IMR-90 (cell line): ENCODE measurements around the gene ZNF366. TPM values are rescaled to one million over a fixed set of nuclear protein-coding genes. Genes with fewer than 3 reads are reported as not detected.

Experiments used
- ATAC-seq: fragments of 200-7000 bp; cut with Tn5 transposase; 2 replicates; pipeline ENCODE4 v1.9.1; 2020; ENCODE audit warnings: low read depth, mild to moderate bottlenecking, moderate library complexity
- BruUV-seq: library from RNA; stranded (reverse); fragments of 400-500 nt; replicated peaks from 2 replicates; lab custom pipeline; 2021; lab: Mats Ljungman, UMichigan
- CTCF ChIA-PET: fragments of 300-600 bp; formaldehyde crosslinking; extraction: SDS; loops from one replicate; lab custom pipeline; 2021; ENCODE audit warnings: antibody characterized with exemption; lab: Yijun Ruan, JAX
- POLR2A ChIA-PET: fragments of 300-600 bp; sonication (Branson Sonifier 250); formaldehyde crosslinking; loops from one replicate; lab custom pipeline; 2022; ENCODE audit warnings: antibody characterized with exemption; ENCODE audit not compliant: unreplicated experiment; lab: Charles Lee
- DNase-seq: peaks from one replicate; pipeline ENCODE4 v3.0.0; 2013
- H2AFZ ChIP-seq: replicated peaks from 2 replicates; pipeline ENCODE3; 2013; ENCODE audit warnings: low read length, mild to moderate bottlenecking; ENCODE audit not compliant: poor library complexity
- H2AK5ac ChIP-seq: 2 replicates; pipeline ENCODE4 v1.6.1; 2013; ENCODE audit warnings: low read depth, low read length, inconsistent platforms
- H2AK9ac ChIP-seq: replicated peaks from 2 replicates; pipeline ENCODE3; 2013; ENCODE audit warnings: mild to moderate bottlenecking, low read depth, low read length, moderate library complexity; ENCODE audit not compliant: poor library complexity
- H2BK120ac ChIP-seq: 2 replicates; pipeline ENCODE4 v1.6.1; 2013; ENCODE audit warnings: low read depth, low read length, inconsistent platforms
- H2BK15ac ChIP-seq: 3 replicates; pipeline ENCODE4 v1.6.1; 2013; ENCODE audit warnings: low read depth, low read length, inconsistent platforms
- H2BK20ac ChIP-seq: 2 replicates; pipeline ENCODE4 v1.6.1; 2013; ENCODE audit warnings: low read depth, mild to moderate bottlenecking, inconsistent platforms, low read length, moderate library complexity
- H2BK5ac ChIP-seq: 2 replicates; pipeline ENCODE4 v1.6.1; 2013; ENCODE audit warnings: mild to moderate bottlenecking, low read depth, low read length, inconsistent platforms; ENCODE audit not compliant: poor library complexity, severe bottlenecking
- H3K14ac ChIP-seq: replicated peaks from 2 replicates; pipeline ENCODE4 v1.6.1; 2013; ENCODE audit warnings: low read depth, low read length, inconsistent platforms
- H3K18ac ChIP-seq: 2 replicates; pipeline ENCODE4 v1.6.1; 2013; ENCODE audit warnings: low read depth, low read length, control low read depth
- H3K23ac ChIP-seq: 2 replicates; pipeline ENCODE4 v1.6.1; 2013; ENCODE audit warnings: low read depth, low read length, inconsistent platforms
- H3K27ac ChIP-seq: 2 replicates; pipeline ENCODE4 v1.5.1; 2013; ENCODE audit warnings: mild to moderate bottlenecking, control low read depth, low read length; ENCODE audit not compliant: insufficient read depth
- H3K27me3 ChIP-seq: 2 replicates; pipeline ENCODE4 v1.6.1; 2013; ENCODE audit warnings: low read length; ENCODE audit not compliant: control insufficient read depth, insufficient read depth
- H3K36me3 ChIP-seq: 2 replicates; pipeline ENCODE4 v1.6.1; 2013; ENCODE audit warnings: low read length, mixed read lengths; ENCODE audit not compliant: control insufficient read depth, insufficient read depth
- H3K4ac ChIP-seq: 2 replicates; pipeline ENCODE4 v1.6.1; 2013; ENCODE audit warnings: low read depth, low read length, inconsistent platforms
- H3K4me1 ChIP-seq: 2 replicates; pipeline ENCODE4 v1.6.1; 2013; ENCODE audit warnings: low read length, mixed read lengths; ENCODE audit not compliant: control insufficient read depth, insufficient read depth
- H3K4me2 ChIP-seq: 2 replicates; pipeline ENCODE4 v1.6.1; 2013; ENCODE audit warnings: low read depth, mild to moderate bottlenecking, control low read depth, low read length, moderate library complexity
- H3K4me3 ChIP-seq: 2 replicates; pipeline ENCODE4 v1.5.1; 2013; ENCODE audit warnings: low read depth, mild to moderate bottlenecking, control low read depth, low read length, moderate library complexity; ENCODE audit not compliant: insufficient read depth
- H3K56ac ChIP-seq: 2 replicates; pipeline ENCODE4 v1.6.1; 2013; ENCODE audit warnings: low read length, inconsistent platforms; ENCODE audit not compliant: insufficient read depth; ENCODE audit errors: extremely low read depth
- H3K79me1 ChIP-seq, 2 experiments: 2 replicates each; pipeline ENCODE4 v1.6.1; 2013; ENCODE audit warnings: low read length in 2 of 2, inconsistent platforms in 1 of 2, low read depth in 1 of 2
- H3K9ac ChIP-seq: 2 replicates; pipeline ENCODE4 v1.6.1; 2013; ENCODE audit warnings: low read depth, low read length, control low read depth
- H3K9me1 ChIP-seq: 2 replicates; pipeline ENCODE4 v1.6.1; 2013; ENCODE audit warnings: low read length, inconsistent platforms; ENCODE audit not compliant: insufficient read depth
- H3K9me3 ChIP-seq: 2 replicates; pipeline ENCODE4 v1.6.1; 2013; ENCODE audit warnings: low read length; ENCODE audit not compliant: control insufficient read depth, insufficient read depth
- H4K20me1 ChIP-seq: 2 replicates; pipeline ENCODE4 v1.6.1; 2013; ENCODE audit warnings: low read length, inconsistent platforms; ENCODE audit not compliant: insufficient read depth
- H4K5ac ChIP-seq: 2 replicates; pipeline ENCODE4 v1.6.1; 2013; ENCODE audit warnings: mild to moderate bottlenecking, low read depth, low read length, control low read depth
- H4K8ac ChIP-seq, 2 experiments: 2 replicates each; pipeline ENCODE4 v1.6.1; 2013; ENCODE audit warnings: low read depth in 2 of 2, low read length in 2 of 2, control low read depth in 1 of 2, inconsistent platforms in 1 of 2
- H4K91ac ChIP-seq: 2 replicates; pipeline ENCODE4 v1.6.1; 2013; ENCODE audit warnings: low read depth, low read length, inconsistent platforms; ENCODE audit not compliant: insufficient read depth
- BHLHE40 ChIP-seq: fragments of 150-350 bp; IDR thresholded peaks from 2 replicates; pipeline ENCODE4 v1.6.1; 2016; ENCODE audit warnings: mild to moderate bottlenecking, low read depth, low read length
- CEBPB ChIP-seq: IDR thresholded peaks from 2 replicates; pipeline ENCODE4 v1.6.1; 2012; ENCODE audit warnings: low read depth, low read length, improper control_type of control experiment
- CHD1 ChIP-seq: IDR thresholded peaks from 2 replicates; pipeline ENCODE4 v1.6.1; 2012; ENCODE audit warnings: low read depth, low read length, improper control_type of control experiment
- CTCF ChIP-seq: conservative IDR thresholded peaks from 2 replicates; pipeline ENCODE4 v1.5.1; 2012; ENCODE audit warnings: mild to moderate bottlenecking, low read depth, low read length, improper control_type of control experiment
- ELK1 ChIP-seq: fragments of 150-350 bp; IDR thresholded peaks from 2 replicates; pipeline ENCODE4 v1.6.1; 2016; ENCODE audit warnings: low read depth, mild to moderate bottlenecking, low read length, moderate library complexity, borderline replicate concordance
- FOS ChIP-seq: fragments of 150-350 bp; IDR thresholded peaks from 2 replicates; pipeline ENCODE4 v1.6.1; 2016; ENCODE audit warnings: low read depth, low read length
- MAFK ChIP-seq: IDR thresholded peaks from 2 replicates; pipeline ENCODE4 v1.6.1; 2012; ENCODE audit warnings: low read depth, low read length, improper control_type of control experiment
- MAZ ChIP-seq: IDR thresholded peaks from 2 replicates; pipeline ENCODE4 v1.6.1; 2012; ENCODE audit warnings: low read depth, mild to moderate bottlenecking, low read length, improper control_type of control experiment, moderate library complexity, borderline replicate concordance
- MXI1 ChIP-seq: IDR thresholded peaks from 2 replicates; pipeline ENCODE4 v1.6.1; 2012; ENCODE audit warnings: low read depth, mild to moderate bottlenecking, low read length, moderate library complexity, borderline replicate concordance
- NFE2L2 ChIP-seq: fragments of 150-350 bp; IDR thresholded peaks from 2 replicates; pipeline ENCODE4 v1.6.1; 2016; ENCODE audit warnings: low read depth, mild to moderate bottlenecking, low read length
- POLR2A ChIP-seq: IDR thresholded peaks from 2 replicates; pipeline ENCODE4 v1.6.1; 2012; ENCODE audit warnings: mild to moderate bottlenecking, low read depth, low read length
- RAD21 ChIP-seq: IDR thresholded peaks from 2 replicates; pipeline ENCODE4 v1.6.1; 2012; ENCODE audit warnings: low read length, improper control_type of control experiment
- RCOR1 ChIP-seq: IDR thresholded peaks from 2 replicates; pipeline ENCODE4 v1.6.1; 2012; ENCODE audit warnings: mild to moderate bottlenecking, low read length, improper control_type of control experiment; ENCODE audit not compliant: insufficient replicate concordance
- RFX5 ChIP-seq: IDR thresholded peaks from 2 replicates; pipeline ENCODE4 v1.8.0; 2012; ENCODE audit warnings: low read depth, mild to moderate bottlenecking, low read length, moderate library complexity
- SMC3 ChIP-seq: fragments of 150-350 bp; IDR thresholded peaks from 2 replicates; pipeline ENCODE4 v1.6.1; 2016; ENCODE audit warnings: low read depth, mild to moderate bottlenecking, antibody characterized with exemption, low read length, moderate library complexity
- WGBS, 2 experiments: methylation state at CpG; one replicate each; pipeline versions ENCODE4 v1.1.5 to v1.1.7; 2013; ENCODE audit warnings: missing lambda C conversion rate in 2 of 2; ENCODE audit not compliant: insufficient read length in 1 of 2; ENCODE audit errors: extremely low coverage in 2 of 2; 5-methylcytosine and 5-hydroxymethylcytosine counted together
- dilution Hi-C: fragments of 300-500 bp; cut with HindIII; formaldehyde crosslinking; loops from one replicate; pipeline ENCODE4 v1.14.3; 2018; ENCODE audit warnings: low sequenced_read_pairs; ENCODE audit not compliant: unreplicated experiment
- in situ Hi-C: fragments of 300-500 bp; cut with MboI; formaldehyde crosslinking; loops from 3 replicates; pipeline ENCODE4 v1.14.3; 2019; ENCODE audit warnings: low sequenced_read_pairs, inconsistent platforms, mixed read lengths
- intact Hi-C: fragments of 100-400 bp; cut with micrococcal nuclease; formaldehyde crosslinking; loops from 2 replicates; pipeline ENCODE4 v1.10.0; 2022
- polyA plus RNA-seq, 3 experiments: library from polyadenylated mRNA; depleted of rRNA; stranded (reverse); fragments of >200 nt; gene quantifications; 2 replicates each; pipeline ENCODE4 v1.2.3, GENCODE V29; 2012; ENCODE audit warnings: low replicate concordance in 1 of 3
- total RNA-seq: library from RNA; depleted of rRNA; stranded (reverse); fragments of >200 nt; gene quantifications from 2 replicates; pipeline ENCODE4 v1.2.3, GENCODE V29; 2012
- TF ChIP-seq, protein P1 (sequence below): fragments of 150-350 bp; IDR thresholded peaks from 2 replicates; pipeline ENCODE4 v1.6.1; 2017; ENCODE audit warnings: mild to moderate bottlenecking, antibody characterized with exemption, low read length, low read depth

Gene ZNF366
- total and polyA plus RNA-seq, 2 of the 4 experiments (the other 2 are of a cell fraction): not detected

GRCh38 chr5:72522607-72523006 lies 15.4 kb upstream of the ZNF366 start:
- dilution Hi-C loops: no loop called here
- in situ Hi-C loops: loop anchor here (25.0 kb wide), 1 partner anchor 160 kb away; no protein-coding TSS in a partner anchor
- no peak overlapping the region for H3K4me2 ChIP-seq
- intact Hi-C loops: loop anchor here (10.0 kb wide), 1 partner anchor 322 kb away; no protein-coding TSS in a partner anchor
- no peak overlapping the region for H2BK20ac ChIP-seq
- ATAC-seq (no peak), DNase-seq (no peak)
- H3K23ac ChIP-seq: no peak overlapping the region
- H3K9ac ChIP-seq: no peak overlapping the region
- H3K4ac ChIP-seq: no peak overlapping the region
- no peak overlapping the region for H3K4me3 ChIP-seq
- no peak overlapping the region for H3K18ac ChIP-seq
- no peak overlapping the region for H4K5ac ChIP-seq
- no peak for TF ChIP-seq CHD1
- TF ChIP-seq RCOR1: no peak
- TF ChIP-seq BHLHE40: no peak
- TF ChIP-seq SMC3: no peak
- no peak for TF ChIP-seq RFX5
- no peak for TF ChIP-seq FOS
- no peak for TF ChIP-seq CEBPB
- no peak for TF ChIP-seq ELK1
- no peak for TF ChIP-seq MAFK
- no peak for TF ChIP-seq MAZ
- no peak for TF ChIP-seq POLR2A
- TF ChIP-seq, protein P1, sequence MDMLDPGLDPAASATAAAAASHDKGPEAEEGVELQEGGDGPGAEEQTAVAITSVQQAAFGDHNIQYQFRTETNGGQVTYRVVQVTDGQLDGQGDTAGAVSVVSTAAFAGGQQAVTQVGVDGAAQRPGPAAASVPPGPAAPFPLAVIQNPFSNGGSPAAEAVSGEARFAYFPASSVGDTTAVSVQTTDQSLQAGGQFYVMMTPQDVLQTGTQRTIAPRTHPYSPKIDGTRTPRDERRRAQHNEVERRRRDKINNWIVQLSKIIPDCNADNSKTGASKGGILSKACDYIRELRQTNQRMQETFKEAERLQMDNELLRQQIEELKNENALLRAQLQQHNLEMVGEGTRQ: no peak
- TF ChIP-seq MXI1: no peak
- no peak for TF ChIP-seq RAD21
- no peak for TF ChIP-seq NFE2L2
- TF ChIP-seq CTCF: no peak
- no peak overlapping the region for H3K27ac ChIP-seq
- H2BK120ac ChIP-seq: no peak overlapping the region
- BruUV-seq: no TSS peak
- H2BK15ac ChIP-seq: no peak overlapping the region
- H2BK5ac ChIP-seq: no peak overlapping the region
- no peak overlapping the region for H4K91ac ChIP-seq
- no peaks in the 10 kb centered on the region for H3K36me3 ChIP-seq
- CTCF ChIA-PET: interaction anchor here (1.5 to 2.9 kb wide), 3 partner anchors 10 to 156 kb away, joined by 5 to 24 read pairs (median 6); no protein-coding TSS in a partner anchor
- no peaks in the 10 kb centered on the region for H3K9me1 ChIP-seq
- no CpG with 5 or more reads among the region's 1 CpG for WGBS, 2 experiments
- peaks cover 2% of the 10 kb centered on the region for H3K4me1 ChIP-seq
- no peak overlapping the region for H2AK9ac ChIP-seq
- POLR2A ChIA-PET: no interaction called here
- no peak overlapping the region for H4K8ac ChIP-seq
- H4K20me1 ChIP-seq: no peaks in the 10 kb centered on the region
- no peak overlapping the region for H3K14ac ChIP-seq
- H2AFZ ChIP-seq: no peak overlapping the region
- H2AK5ac ChIP-seq: no peak overlapping the region
- no peak overlapping the region for H3K56ac ChIP-seq
- H3K79me1 ChIP-seq: no peaks in the 10 kb centered on the region
- H3K27me3 ChIP-seq: no peaks in the 10 kb centered on the region
- H3K9me3 ChIP-seq: no peaks in the 10 kb centered on the region
